HG03442 (cell line): ENCODE measurements around the gene DACT3.

Source experiments
- ATAC-seq: cut with Tn5 transposase; IDR thresholded peaks from one replicate; pipeline ENCODE4 v1.9.1; 2021; ENCODE audit warnings: mild to moderate bottlenecking, moderate library complexity; ENCODE audit not compliant: unreplicated experiment

The DACT3 gene

GRCh38 chr19:46661020-46661731, at the start of gene DACT3:
TSS of gene DACT3 (minus strand) at chr19:46661182. CDS start at chr19:46661064, 118 bp downstream.
- ATAC-seq = peak; percentile 87

- ATAC-seq = no peak
Measured at GRCh38 chr19:46710687-46711086, 49.7 kb upstream of the DACT3 start.

- no peak for ATAC-seq
Measured at GRCh38 chr19:46704379-46705076, 43.5 kb upstream of the DACT3 start.

GRCh38 chr19:46700704-46701103, 39.7 kb upstream of the DACT3 start:
- ATAC-seq = no peak

GRCh38 chr19:46698395-46699321, 37.7 kb upstream of the DACT3 start:
- ATAC-seq = no peak

GRCh38 chr19:46697204-46697960, 36.4 kb upstream of the DACT3 start:
- no peak for ATAC-seq

GRCh38 chr19:46696866-46697203, 35.9 kb upstream of the DACT3 start:
- no peak for ATAC-seq

- no peak for ATAC-seq
Measured at GRCh38 chr19:46696052-46696451, 35.1 kb upstream of the DACT3 start.

GRCh38 chr19:46693760-46694159, 32.8 kb upstream of the DACT3 start:
- ATAC-seq = no peak

- no peak for ATAC-seq
Measured at GRCh38 chr19:46692918-46693722, 32.1 kb upstream of the DACT3 start.

- no peak for ATAC-seq
Measured at GRCh38 chr19:46691948-46692347, 31.0 kb upstream of the DACT3 start.

GRCh38 chr19:46691104-46691503, 30.1 kb upstream of the DACT3 start:
- ATAC-seq = no peak

GRCh38 chr19:46689358-46689757, 28.4 kb upstream of the DACT3 start:
- no peak for ATAC-seq

GRCh38 chr19:46687438-46688145, 26.6 kb upstream of the DACT3 start:
- no peak for ATAC-seq

- no peak for ATAC-seq
Measured at GRCh38 chr19:46685189-46685588, 24.2 kb upstream of the DACT3 start.

- ATAC-seq = no peak
Measured at GRCh38 chr19:46678110-46678732, 17.2 kb upstream of the DACT3 start.

- no peak for ATAC-seq
Measured at GRCh38 chr19:46674416-46675178, 13.6 kb upstream of the DACT3 start.

- no peak for ATAC-seq
Measured at GRCh38 chr19:46670813-46671212, 9.8 kb upstream of the DACT3 start.
